PC-9 (cell line): ENCODE results near the gene ZNRF3. TPM values are rescaled to one million over a fixed set of nuclear protein-coding genes. Genes with fewer than 3 reads are reported as not detected.

ENCODE experiments used
- BruUV-seq: library from RNA; stranded (reverse); fragments of 400-500 nt; replicated peaks from 2 replicates; lab custom pipeline; 2021; lab: Mats Ljungman, UMichigan
- CTCF ChIA-PET: fragments of 300-600 bp; sonication (Branson Sonifier 250); formaldehyde crosslinking; loops from one replicate; lab custom pipeline; 2022; ENCODE audit warnings: antibody characterized with exemption; lab: Charles Lee
- POLR2A ChIA-PET: fragments of 300-600 bp; sonication (Branson Sonifier 250); formaldehyde crosslinking; loops from one replicate; lab custom pipeline; 2022; ENCODE audit warnings: antibody characterized with exemption; ENCODE audit not compliant: unreplicated experiment; lab: Charles Lee
- DNase-seq, 2 experiments: peaks; one replicate each; pipeline versions ENCODE4 v3.0.0 to v3.0.0-alpha.2; 2015 to 2022; ENCODE audit warnings: mixed read lengths in 1 of 2
- H2AFZ ChIP-seq: fragments of 200-600 bp; sonication (generic); 2 replicates; pipeline ENCODE4 v1.8.1; 2017; ENCODE audit warnings: antibody characterized with exemption
- H3F3A ChIP-seq: fragments of 200-600 bp; sonication (generic); 2 replicates; pipeline ENCODE4 v1.8.1; 2017; ENCODE audit warnings: antibody characterized with exemption, mild to moderate bottlenecking, low read depth; ENCODE audit not compliant: insufficient read depth
- H3K27ac ChIP-seq: fragments of 200-600 bp; sonication (generic); 2 replicates; pipeline ENCODE4 v1.6.1; 2016; ENCODE audit warnings: mixed run types
- H3K27me3 ChIP-seq: fragments of 200-600 bp; sonication (generic); 2 replicates; pipeline ENCODE4 v1.6.1; 2016; ENCODE audit warnings: low read depth, mixed run types; ENCODE audit not compliant: insufficient read depth
- H3K36me3 ChIP-seq: fragments of 200-600 bp; sonication (generic); 2 replicates; pipeline ENCODE4 v1.6.1; 2016; ENCODE audit warnings: low read depth, mixed run types
- H3K4me1 ChIP-seq: fragments of 200-600 bp; sonication (generic); replicated peaks from 2 replicates; pipeline ENCODE4 v1.6.1; 2016; ENCODE audit warnings: mixed run types; ENCODE audit not compliant: insufficient read depth
- H3K4me2 ChIP-seq: fragments of 200-600 bp; sonication (generic); 2 replicates; pipeline ENCODE4 v1.6.1; 2017; ENCODE audit warnings: mixed run types
- H3K4me3 ChIP-seq: fragments of 200-600 bp; sonication (generic); 2 replicates; pipeline ENCODE4 v1.6.1; 2016; ENCODE audit warnings: mixed run types
- H3K79me2 ChIP-seq: fragments of 200-600 bp; sonication (generic); 2 replicates; pipeline ENCODE4 v1.6.1; 2017; ENCODE audit warnings: low read depth, mixed run types
- H3K9me2 ChIP-seq: fragments of 200-600 bp; sonication (generic); 2 replicates; pipeline ENCODE4 v1.8.1; 2017; ENCODE audit warnings: mild to moderate bottlenecking; ENCODE audit not compliant: insufficient read depth
- H3K9me3 ChIP-seq: fragments of 200-600 bp; sonication (generic); 2 replicates; pipeline ENCODE4 v1.8.1; 2016; ENCODE audit warnings: low read depth; ENCODE audit not compliant: insufficient read depth
- H4K20me1 ChIP-seq: fragments of 200-600 bp; sonication (generic); 2 replicates; pipeline ENCODE4 v1.8.1; 2017; ENCODE audit not compliant: insufficient read depth
- CTCF ChIP-seq: fragments of 200-600 bp; sonication (generic); conservative IDR thresholded peaks from 2 replicates; pipeline ENCODE4 v1.6.1; 2017; ENCODE audit warnings: mixed run types, antibody characterized with exemption, mild to moderate bottlenecking, moderate library complexity
- EZH2 ChIP-seq: fragments of 200-600 bp; sonication (generic); IDR thresholded peaks from 2 replicates; pipeline ENCODE4 v1.8.0; 2017; ENCODE audit warnings: antibody characterized with exemption, low read depth
- intact Hi-C: fragments of 100-400 bp; cut with micrococcal nuclease; formaldehyde crosslinking; loops from one replicate; pipeline ENCODE4 v1.10.0; 2022; ENCODE audit not compliant: unreplicated experiment
- total RNA-seq: library from RNA; stranded (reverse); gene quantifications from 2 replicates; pipeline ENCODE4 v1.2.3, GENCODE V29; 2021

The ZNRF3 gene
- total RNA-seq, 1 experiment from 2014 or later: 5.2 TPM

- Histone ChIP-seq H3K9me3 (no peaks in the 10 kb centered on the region), H2AFZ (no peak overlapping the region), H3K4me3 (no peak overlapping the region), H3K36me3 (no peaks in the 10 kb centered on the region), H4K20me1 (no peaks in the 10 kb centered on the region), H3K4me1 (no peaks in the 10 kb centered on the region), H3K9me2 (no peaks in the 10 kb centered on the region), H3F3A (no peaks in the 10 kb centered on the region), H3K4me2 (no peak overlapping the region), H3K27ac (no peak overlapping the region), H3K79me2 (no peaks in the 10 kb centered on the region), H3K27me3 (no peaks in the 10 kb centered on the region)
- no TSS peak for BruUV-seq
- ChIA-PET CTCF (no interaction called here), POLR2A (no interaction called here)
- intact Hi-C loops: no loop called here
- no peak for DNase-seq
- no peak for TF ChIP-seq CTCF
- no peak for TF ChIP-seq EZH2
Observed at GRCh38 chr22:29055192-29055830, 171.9 kb downstream of the ZNRF3 start.

GRCh38 chr22:29056472-29056871, 173.1 kb downstream of the ZNRF3 start:
- Histone ChIP-seq H3K79me2 (no peaks in the 10 kb centered on the region), H3K27me3 (no peaks in the 10 kb centered on the region), H2AFZ (no peak overlapping the region), H3K4me1 (no peaks in the 10 kb centered on the region), H3F3A (no peaks in the 10 kb centered on the region), H4K20me1 (no peaks in the 10 kb centered on the region), H3K4me3 (no peak overlapping the region), H3K27ac (no peak overlapping the region), H3K36me3 (no peaks in the 10 kb centered on the region), H3K9me3 (no peaks in the 10 kb centered on the region), H3K4me2 (no peak overlapping the region), H3K9me2 (no peaks in the 10 kb centered on the region)
- no TSS peak for BruUV-seq
- ChIA-PET CTCF (interaction anchor here (0.6 kb wide), 1 partner anchor 13 kb away, joined by 3 read pairs; no protein-coding TSS in a partner anchor), POLR2A (no interaction called here)
- intact Hi-C loops: no loop called here
- no peak for DNase-seq
- no peak for TF ChIP-seq CTCF
- TF ChIP-seq EZH2: no peak

- H2AFZ ChIP-seq: no peak overlapping the region
- H3K9me3 ChIP-seq: no peaks in the 10 kb centered on the region
- no peak for DNase-seq
- TF ChIP-seq CTCF: no peak
- TF ChIP-seq EZH2: no peak
- CTCF ChIA-PET: no interaction called here
- no peaks in the 10 kb centered on the region for H3K79me2 ChIP-seq
- no peaks in the 10 kb centered on the region for H3K4me1 ChIP-seq
- H3K9me2 ChIP-seq: no peaks in the 10 kb centered on the region
- H3K27me3 ChIP-seq: no peaks in the 10 kb centered on the region
- H3F3A ChIP-seq: no peaks in the 10 kb centered on the region
- no peaks in the 10 kb centered on the region for H3K36me3 ChIP-seq
- POLR2A ChIA-PET: no interaction called here
- H3K4me3 ChIP-seq: no peak overlapping the region
- H3K4me2 ChIP-seq: no peak overlapping the region
- H4K20me1 ChIP-seq: no peaks in the 10 kb centered on the region
- no peak overlapping the region for H3K27ac ChIP-seq
- BruUV-seq: no TSS peak
- intact Hi-C loops: no loop called here
Observed at GRCh38 chr22:29060251-29060869, 177.0 kb downstream of the ZNRF3 start.
